Parathyroid adenoma (tissue), 2 donors: Measurements from ENCODE around the gene MSANTD1.

Experiments
- H2AFZ ChIP-seq: fragments of 300-600 bp; sonication (generic); one replicate; pipeline ENCODE4 v1.7.0; 2017; ENCODE audit warnings: antibody characterized with exemption, mild to moderate bottlenecking
- H3K27ac ChIP-seq: fragments of 300-600 bp; sonication (generic); one replicate; pipeline ENCODE4 v1.7.0; 2017
- H3K27me3 ChIP-seq: fragments of 300-600 bp; sonication (generic); one replicate; pipeline ENCODE4 v1.7.0; 2017; ENCODE audit warnings: low read length; ENCODE audit not compliant: control insufficient read depth, insufficient read depth
- H3K36me3 ChIP-seq: fragments of 300-600 bp; sonication (generic); one replicate; pipeline ENCODE4 v1.7.0; 2017; ENCODE audit warnings: low read length; ENCODE audit not compliant: control insufficient read depth, insufficient read depth
- H3K4me1 ChIP-seq: fragments of 300-600 bp; sonication (generic); one replicate; pipeline ENCODE4 v1.7.0; 2017; ENCODE audit warnings: control low read depth
- H3K4me2 ChIP-seq: fragments of 300-600 bp; sonication (generic); one replicate; pipeline ENCODE4 v1.7.0; 2017; ENCODE audit warnings: low read length
- H3K4me3 ChIP-seq: fragments of 300-600 bp; sonication (generic); one replicate; pipeline ENCODE4 v1.7.0; 2017; ENCODE audit warnings: low read depth, low read length
- H3K79me2 ChIP-seq: fragments of 300-600 bp; sonication (generic); one replicate; pipeline ENCODE4 v1.7.0; 2017; ENCODE audit warnings: control low read depth
- H3K9ac ChIP-seq: fragments of 300-600 bp; sonication (generic); one replicate; pipeline ENCODE4 v1.7.0; 2017; ENCODE audit warnings: mild to moderate bottlenecking
- H3K9me3 ChIP-seq: fragments of 300-600 bp; sonication (generic); one replicate; pipeline ENCODE4 v1.7.0; 2017; ENCODE audit warnings: low read length; ENCODE audit not compliant: control insufficient read depth
- TF ChIP-seq, protein P1 (sequence below): fragments of 300-600 bp; sonication (generic); IDR thresholded peaks from one replicate; pipeline ENCODE4 v1.7.0; 2017; ENCODE audit warnings: antibody characterized with exemption, mild to moderate bottlenecking
- donor health status: primary hyperparathyroidism.

The MSANTD1 gene

DNA sequence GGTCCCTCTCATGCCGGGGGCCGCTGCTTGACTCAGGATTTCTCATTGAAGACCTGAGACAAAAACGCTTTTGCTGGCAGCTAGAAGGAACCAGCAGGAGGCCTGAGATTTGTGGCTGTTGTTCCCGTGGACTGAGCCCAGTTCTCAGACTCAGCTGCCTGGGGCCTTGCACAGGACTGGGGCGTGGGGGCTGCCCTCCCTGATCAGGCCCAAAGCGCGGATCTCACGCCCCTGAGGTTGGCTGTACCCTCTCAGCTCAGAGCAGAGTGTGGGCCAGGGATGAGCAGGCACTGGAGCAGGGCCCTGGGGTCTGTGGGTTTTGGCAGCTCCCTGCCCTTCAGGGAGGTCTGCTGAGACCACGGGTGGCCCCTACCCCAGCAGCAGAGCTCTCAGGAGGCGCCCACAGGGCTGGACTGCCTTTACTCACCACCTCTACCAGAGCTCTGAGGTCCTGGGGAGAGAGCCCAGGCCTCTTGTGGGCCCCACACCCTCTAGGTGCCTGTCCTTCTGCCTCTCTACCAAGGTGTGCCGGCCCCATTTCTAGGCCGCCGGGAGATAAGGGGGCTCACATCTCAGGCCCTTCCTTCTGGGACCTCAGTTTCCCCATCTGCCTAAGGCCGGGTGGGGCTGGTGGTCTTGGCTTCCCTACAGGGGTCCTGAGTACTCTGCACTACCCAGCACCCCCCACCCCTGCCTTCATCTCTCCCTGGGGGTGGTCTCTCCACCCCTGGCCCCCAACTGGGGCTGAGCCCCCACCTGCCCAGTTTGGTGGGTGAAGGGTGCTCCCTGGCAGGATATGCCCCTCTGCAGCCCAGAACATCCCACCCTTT, 5.6 kb downstream of the MSANTD1 start:
- Histone ChIP-seq H3K36me3 (no peaks in the 10 kb centered on the region), H3K4me1 (no peaks in the 10 kb centered on the region), H3K9ac (no peak overlapping the region), H3K27me3 (no peaks in the 10 kb centered on the region), H3K79me2 (no peaks in the 10 kb centered on the region), H3K9me3 (no peaks in the 10 kb centered on the region), H2AFZ (no peak overlapping the region), H3K4me3 (no peak overlapping the region), H3K27ac (no peak overlapping the region), H3K4me2 (no peak overlapping the region)
- TF ChIP-seq, protein P1, sequence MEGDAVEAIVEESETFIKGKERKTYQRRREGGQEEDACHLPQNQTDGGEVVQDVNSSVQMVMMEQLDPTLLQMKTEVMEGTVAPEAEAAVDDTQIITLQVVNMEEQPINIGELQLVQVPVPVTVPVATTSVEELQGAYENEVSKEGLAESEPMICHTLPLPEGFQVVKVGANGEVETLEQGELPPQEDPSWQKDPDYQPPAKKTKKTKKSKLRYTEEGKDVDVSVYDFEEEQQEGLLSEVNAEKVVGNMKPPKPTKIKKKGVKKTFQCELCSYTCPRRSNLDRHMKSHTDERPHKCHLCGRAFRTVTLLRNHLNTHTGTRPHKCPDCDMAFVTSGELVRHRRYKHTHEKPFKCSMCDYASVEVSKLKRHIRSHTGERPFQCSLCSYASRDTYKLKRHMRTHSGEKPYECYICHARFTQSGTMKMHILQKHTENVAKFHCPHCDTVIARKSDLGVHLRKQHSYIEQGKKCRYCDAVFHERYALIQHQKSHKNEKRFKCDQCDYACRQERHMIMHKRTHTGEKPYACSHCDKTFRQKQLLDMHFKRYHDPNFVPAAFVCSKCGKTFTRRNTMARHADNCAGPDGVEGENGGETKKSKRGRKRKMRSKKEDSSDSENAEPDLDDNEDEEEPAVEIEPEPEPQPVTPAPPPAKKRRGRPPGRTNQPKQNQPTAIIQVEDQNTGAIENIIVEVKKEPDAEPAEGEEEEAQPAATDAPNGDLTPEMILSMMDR = no peak

DNA sequence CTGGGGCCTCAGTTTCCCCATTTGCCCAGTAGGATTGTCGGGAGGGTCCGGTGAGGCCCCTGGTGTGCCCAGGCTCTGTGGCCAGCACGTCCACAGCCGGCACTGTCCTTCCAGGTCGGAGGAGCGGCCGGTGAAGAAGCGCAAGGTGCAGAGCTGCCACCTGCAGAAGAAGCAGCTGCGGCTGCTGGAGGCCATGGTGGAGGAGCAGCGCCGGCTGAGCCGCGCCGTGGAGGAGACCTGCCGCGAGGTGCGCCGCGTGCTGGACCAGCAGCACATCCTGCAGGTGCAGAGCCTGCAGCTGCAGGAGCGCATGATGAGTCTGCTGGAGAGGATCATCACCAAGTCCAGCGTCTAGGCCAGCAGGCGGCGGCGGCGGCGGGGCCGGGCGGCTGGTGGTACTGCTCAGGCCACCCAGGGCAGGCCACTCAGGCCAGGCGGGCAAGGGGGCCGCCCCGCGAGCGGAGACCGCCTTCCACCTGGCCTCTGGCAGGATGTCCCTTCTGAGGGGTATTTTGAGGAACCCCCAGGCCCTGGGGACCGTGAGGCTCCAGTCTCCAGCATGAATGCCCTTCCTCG, 6.7 kb downstream of the MSANTD1 start:
- no peak overlapping the region for H3K9ac ChIP-seq
- H3K4me2 ChIP-seq = no peak overlapping the region

DNA sequence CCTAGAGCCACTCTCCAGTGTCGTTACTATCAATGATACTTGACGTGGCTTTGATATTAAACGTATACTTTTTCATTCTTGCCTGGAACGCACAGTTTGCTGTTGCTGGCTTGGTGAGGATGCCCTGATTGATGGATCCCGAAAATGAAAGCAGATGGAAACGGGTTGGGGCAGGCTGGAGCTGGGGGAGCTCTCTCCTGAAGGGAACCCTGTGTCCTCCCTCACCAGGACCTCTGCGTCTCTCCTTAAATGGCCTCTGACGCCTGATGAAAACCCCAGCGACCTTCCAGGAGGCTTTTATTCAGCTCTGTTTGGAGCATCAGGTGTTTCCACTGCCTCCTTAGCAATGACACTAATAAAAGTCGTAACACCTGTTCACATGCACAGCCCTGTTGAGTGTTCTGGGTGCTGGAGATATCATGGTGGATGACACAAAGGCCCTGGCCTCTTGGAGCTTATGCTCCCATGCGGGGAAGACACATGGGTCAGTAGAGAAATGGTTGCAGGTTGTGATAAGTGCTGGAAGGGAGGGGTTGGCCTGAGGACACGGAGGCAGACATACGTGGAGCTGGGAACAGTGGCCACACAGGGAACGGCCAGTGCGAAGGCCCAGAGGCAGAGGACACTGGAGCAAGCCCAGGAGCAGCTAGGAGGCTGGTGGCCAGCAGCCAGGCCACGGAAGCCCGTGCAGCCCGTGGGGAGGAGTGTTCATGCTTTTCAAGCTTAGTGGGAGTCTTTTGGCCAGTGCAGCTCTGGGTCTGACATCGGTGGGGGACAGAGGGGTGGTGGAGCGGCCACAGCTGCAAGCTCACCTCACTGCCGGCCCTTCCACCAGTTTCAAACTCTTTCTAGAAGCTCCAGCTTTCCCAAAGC, 7.5 kb downstream of the MSANTD1 start:
- H3K27ac ChIP-seq = no peak overlapping the region
- no peak overlapping the region for H3K4me3 ChIP-seq
- TF ChIP-seq, protein P1 = no peak

More for the DNA sequence above, 6.7 kb downstream of the MSANTD1 start:
- Histone ChIP-seq H3K9me3 (no peaks in the 10 kb centered on the region), H3K27ac (no peak overlapping the region), H2AFZ (no peak overlapping the region), H3K27me3 (no peaks in the 10 kb centered on the region), H3K79me2 (no peaks in the 10 kb centered on the region), H3K4me1 (no peaks in the 10 kb centered on the region), H3K36me3 (no peaks in the 10 kb centered on the region), H3K4me3 (no peak overlapping the region)
- TF ChIP-seq, protein P1 = no peak

DNA sequence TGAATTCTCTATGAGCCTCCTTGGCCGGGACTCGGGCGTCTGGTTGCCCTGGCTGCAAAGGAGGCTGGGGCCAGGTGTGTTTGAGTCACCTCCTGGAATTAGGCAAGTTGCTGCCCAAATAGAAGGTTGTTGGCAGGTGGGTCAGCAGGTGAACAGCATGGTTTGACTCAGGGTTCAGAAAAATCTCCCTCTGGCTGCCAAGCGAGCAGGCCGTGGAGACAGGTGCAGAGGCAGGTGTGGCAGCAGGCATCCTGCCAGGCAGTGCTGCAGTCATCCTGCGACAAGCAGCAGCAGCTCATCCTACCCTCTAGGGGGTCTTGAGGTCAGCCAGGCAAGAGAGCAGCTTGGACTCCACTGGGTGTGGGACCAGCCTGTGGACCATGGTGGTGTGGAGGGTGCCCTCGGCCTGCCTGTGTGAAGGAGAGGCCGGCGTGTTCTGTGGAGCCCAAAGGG, 8.2 kb downstream of the MSANTD1 start:
- Histone ChIP-seq H3K9me3 (no peaks in the 10 kb centered on the region), H3K27ac (no peak overlapping the region), H3K4me3 (no peak overlapping the region), H3K4me1 (no peaks in the 10 kb centered on the region), H3K9ac (no peak overlapping the region), H3K79me2 (no peaks in the 10 kb centered on the region), H3K4me2 (no peak overlapping the region), H2AFZ (no peak overlapping the region), H3K36me3 (no peaks in the 10 kb centered on the region), H3K27me3 (no peaks in the 10 kb centered on the region)
- TF ChIP-seq, protein P1 = no peak

More for the DNA sequence above, 7.5 kb downstream of the MSANTD1 start:
- Histone ChIP-seq H3K79me2 (no peaks in the 10 kb centered on the region), H3K36me3 (no peaks in the 10 kb centered on the region), H3K4me1 (no peaks in the 10 kb centered on the region), H3K27me3 (no peaks in the 10 kb centered on the region), H3K9me3 (no peaks in the 10 kb centered on the region), H2AFZ (no peak overlapping the region), H3K4me2 (no peak overlapping the region), H3K9ac (no peak overlapping the region)
